ENCODE results near the gene FRAT1.

The FRAT1 gene

DNA sequence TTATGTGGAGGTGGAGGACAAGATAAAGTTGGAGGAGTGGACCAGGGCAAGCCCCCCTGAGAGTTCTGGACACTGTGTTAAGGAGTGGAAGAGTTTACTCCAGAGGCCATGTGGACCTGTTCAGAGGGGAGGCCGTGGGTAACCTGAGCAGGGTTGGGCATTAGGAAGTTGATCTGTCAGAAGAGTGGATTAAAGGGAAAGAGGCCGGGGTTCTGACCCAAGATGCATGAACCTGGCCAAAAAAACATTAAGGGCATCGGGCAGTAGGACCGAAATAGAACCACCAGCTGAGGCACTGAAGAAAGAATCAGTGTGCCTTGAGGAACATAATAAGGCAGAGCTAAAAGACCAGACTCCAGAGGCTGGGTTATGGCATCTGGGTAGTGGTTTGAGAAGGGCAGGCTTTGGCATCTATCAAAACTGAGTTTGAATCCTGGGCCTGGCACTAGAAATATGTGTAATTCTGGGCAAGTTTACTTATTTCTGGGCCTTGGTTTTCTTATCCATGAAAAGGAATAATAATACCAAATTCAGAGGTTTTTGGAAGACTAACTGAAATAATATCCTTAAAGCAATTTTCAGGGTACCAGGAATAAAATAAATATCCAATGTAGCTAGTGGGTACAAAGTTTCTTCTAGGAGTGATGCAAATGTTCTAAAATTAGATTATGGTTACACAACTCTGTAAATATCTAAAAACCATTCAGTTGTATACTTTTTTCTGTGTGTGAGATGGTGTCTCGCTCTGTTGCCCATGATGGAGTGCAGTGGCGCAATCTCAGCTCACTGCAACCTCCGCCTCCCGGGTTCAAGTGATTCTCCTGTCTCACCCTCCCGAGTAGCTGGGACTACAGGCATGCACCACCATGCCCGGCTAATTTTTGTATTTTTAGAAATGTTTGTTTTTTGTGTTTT is 10.9 kb upstream of the FRAT1 start:
- no peak for DNase-seq

- DNase-seq = no peak
Measured at GRCh38 chr10:97311111-97311626, 7.9 kb upstream of the FRAT1 start.

- no peak for DNase-seq
Measured at GRCh38 chr10:97312897-97313296, 6.2 kb upstream of the FRAT1 start.

- DNase-seq = no peak
Measured at GRCh38 chr10:97314671-97315070, 4.4 kb upstream of the FRAT1 start.

DNA sequence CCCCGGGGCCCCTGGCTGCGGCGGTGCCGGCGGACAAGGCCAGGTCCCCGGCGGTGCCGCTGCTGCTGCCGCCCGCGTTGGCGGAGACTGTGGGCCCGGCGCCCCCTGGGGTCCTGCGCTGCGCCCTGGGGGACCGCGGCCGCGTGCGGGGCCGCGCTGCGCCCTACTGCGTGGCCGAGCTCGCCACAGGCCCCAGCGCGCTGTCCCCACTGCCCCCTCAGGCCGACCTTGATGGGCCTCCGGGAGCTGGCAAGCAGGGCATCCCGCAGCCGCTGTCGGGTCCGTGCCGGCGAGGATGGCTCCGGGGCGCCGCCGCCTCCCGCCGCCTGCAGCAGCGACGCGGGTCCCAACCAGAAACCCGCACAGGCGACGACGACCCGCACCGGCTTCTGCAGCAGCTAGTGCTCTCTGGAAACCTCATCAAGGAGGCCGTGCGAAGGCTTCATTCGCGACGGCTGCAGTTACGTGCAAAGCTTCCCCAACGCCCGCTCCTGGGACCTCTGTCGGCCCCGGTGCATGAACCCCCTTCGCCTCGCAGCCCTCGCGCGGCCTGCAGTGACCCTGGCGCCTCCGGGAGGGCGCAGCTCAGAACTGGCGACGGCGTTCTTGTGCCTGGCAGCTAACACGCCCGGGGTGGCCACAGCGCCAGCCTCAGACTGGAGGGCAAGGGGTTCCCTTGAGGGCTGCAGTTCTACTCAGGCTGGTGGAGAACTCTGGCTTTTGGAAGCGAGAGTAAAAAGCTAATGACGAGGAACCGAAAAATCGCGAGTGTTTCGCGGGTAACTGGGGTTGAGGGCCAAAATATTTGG is 804 bp downstream of the FRAT1 start:
- DNase-seq = peak; percentile 7

DNA sequence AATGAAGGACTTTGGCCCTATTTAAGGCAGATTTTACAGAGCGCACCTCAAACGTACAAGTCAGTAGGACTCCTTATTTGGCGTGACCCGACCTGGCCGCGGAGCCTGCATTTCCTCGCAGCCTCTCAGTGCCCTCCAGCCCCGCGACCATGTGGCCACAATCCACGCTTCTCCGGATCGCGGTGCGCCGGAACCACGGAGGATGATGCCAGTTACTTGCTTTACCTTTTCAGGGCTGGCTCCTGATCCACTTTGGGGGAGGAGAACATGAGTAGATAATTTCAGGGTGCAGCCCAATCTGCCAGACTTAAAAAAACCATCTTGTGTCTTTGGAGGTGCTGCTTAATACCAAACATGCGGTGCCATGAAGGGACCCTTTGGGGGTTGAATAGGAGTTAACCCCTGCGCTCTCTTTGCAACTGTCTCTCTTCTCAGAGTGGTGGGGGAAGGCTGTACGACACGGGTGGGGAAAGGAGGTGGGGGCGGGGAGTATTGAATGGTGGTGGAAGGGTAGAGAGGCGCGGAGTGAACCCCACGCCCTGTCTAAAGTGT is 1.5 kb downstream of the FRAT1 start:
- DNase-seq = no peak

- no peak for DNase-seq
Measured at GRCh38 chr10:97321032-97321803, 2.1 kb downstream of the FRAT1 start.

GRCh38 chr10:97321804-97322190 is 2.7 kb downstream of the FRAT1 start:
- no peak for DNase-seq

GRCh38 chr10:97323501-97323900 is 4.4 kb downstream of the FRAT1 start:
- no peak for DNase-seq

GRCh38 chr10:97325754-97326153 is 6.7 kb downstream of the FRAT1 start:
- DNase-seq = no peak

DNA sequence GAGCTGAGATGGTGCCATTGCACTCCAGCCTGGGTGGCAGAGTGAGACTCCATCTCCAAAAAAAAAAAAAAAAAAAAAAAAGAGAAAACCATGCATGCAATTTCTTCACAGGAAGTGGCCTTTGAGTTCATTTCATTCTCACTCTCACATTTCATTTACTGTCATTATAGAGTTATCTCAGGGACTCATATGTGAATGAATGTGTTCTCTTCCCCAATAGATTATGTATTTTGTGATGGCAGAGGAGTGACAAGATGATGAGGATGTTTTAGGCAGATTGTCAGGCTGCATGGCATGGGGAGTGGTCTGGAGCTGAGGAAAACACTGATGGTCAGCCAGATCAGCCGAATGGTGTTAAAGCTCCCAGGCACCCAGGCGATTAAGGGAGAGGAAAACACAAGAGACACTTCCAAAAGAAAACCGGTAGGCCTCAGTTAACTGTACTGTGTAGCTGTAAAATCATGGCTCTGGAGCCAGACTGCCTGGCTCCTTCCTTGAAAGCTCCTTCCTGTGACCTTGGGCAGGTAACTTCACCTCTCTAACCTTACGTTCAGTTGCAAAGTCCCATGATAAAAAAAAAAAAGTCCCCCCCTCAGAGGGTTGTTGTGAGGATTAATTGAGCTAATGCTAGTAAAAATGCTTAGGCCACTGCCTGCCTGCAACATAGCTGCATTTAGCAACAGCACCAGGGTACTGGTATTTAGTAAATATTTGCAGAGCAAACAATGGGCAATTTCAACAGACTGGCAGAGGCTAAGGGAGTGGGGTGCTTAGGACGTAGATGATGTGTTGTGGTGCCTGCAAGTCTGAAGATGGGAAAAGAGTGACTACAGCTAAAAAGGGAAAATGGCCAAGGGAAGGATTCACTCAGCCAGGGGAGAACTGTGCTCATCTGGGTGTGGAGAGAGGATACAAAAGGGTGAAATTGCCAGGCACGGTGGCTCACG is 8.6 kb downstream of the FRAT1 start:
- DNase-seq = no peak

DNA sequence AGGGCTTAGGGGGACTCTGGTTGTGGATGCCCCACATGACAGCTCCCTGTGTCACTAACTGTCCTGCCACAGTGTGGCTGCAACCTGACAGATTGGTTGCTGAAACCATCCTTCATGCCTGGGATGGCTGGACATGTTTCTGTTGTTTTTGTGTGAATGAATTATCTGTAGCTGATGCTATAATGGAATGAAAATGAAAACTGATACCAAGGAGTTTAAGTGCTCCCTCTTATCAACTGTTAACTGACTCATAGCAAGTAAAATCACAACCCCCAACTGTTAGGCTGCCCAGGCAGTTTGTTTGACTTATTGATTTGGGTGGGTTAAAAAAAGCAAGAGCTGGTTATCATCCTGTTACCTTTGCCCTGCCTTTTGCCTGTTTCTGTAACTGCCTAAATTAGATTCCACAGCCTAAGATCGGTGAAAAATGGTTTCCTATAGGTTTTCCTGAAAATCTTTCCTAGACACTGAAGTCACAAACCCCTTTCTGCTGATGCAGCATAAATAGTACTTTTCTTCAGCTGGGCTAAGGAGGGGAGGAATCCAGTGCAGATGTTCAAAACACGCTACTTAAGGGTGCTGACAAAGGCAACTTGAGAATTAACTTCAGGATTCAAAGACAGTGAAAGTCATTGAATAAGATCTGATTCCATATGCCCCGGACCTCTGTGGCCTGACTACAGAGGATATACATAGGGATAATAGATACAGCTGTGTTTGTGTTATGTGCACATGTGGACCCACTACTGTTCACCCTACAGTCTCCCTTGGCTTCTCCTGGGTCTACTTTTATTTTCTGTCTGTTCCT is 9.8 kb downstream of the FRAT1 start:
- DNase-seq = no peak

DNA sequence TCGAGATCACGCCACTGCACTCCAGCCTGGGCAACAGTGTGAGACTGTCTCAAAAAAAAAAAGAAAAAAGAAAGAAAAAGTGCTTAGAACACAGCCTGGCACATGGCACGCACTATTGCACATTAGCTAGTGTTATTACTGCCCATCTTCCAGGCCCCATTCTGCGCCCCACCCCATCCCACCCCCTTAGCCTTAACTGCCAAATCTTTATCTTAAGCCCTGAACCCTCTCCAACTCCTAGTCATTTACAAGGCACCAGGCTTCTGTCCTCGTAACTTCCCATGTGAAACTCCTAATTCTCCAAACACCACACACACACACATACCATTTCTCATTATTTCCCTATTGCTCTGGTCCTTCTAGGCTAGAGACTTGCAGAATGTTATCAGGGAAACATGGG is 10.7 kb downstream of the FRAT1 start:
- no peak for DNase-seq

DNA sequence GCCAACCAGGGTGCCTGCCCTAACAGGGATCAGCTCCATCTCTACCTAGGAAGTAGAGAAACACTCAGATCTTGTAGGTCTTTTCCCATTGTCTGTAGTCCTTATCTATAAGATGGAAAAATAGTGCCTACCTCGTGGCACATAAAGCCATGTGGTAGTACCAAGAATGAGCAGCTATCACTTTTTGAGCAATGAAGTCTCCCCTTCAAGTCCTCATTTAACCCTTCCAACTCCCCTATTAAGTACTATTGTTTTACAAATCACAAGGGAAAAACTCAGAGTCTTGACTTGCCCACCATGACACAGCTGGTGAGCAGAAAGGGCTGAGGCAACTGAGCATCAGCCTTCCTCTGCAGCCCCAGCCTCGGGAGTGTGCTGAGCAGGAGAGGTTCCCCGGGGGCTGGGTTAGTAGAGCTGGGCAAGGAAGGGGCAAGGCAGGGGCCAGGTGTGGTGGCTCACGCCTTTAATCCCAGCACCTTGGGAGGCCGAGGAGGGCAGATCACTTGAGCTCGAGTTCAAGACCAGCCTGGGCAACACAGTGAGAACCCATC is 12.2 kb downstream of the FRAT1 start:
- DNase-seq = no peak

GRCh38 chr10:97332591-97333350 is 13.7 kb downstream of the FRAT1 start:
- DNase-seq = no peak

DNA sequence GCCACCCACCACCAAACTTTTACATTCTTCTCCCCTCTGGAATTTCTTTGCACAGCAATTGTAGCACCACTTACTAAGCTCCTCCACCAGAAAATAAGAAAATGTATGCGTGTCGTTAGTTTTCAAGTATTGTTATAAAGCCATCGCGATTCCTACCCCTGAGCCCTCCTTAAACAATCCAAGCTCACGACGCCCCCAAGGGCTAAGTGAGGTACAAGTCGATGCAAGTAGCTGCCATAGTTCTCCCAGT is 14.2 kb downstream of the FRAT1 start:
- DNase-seq = no peak

DNA sequence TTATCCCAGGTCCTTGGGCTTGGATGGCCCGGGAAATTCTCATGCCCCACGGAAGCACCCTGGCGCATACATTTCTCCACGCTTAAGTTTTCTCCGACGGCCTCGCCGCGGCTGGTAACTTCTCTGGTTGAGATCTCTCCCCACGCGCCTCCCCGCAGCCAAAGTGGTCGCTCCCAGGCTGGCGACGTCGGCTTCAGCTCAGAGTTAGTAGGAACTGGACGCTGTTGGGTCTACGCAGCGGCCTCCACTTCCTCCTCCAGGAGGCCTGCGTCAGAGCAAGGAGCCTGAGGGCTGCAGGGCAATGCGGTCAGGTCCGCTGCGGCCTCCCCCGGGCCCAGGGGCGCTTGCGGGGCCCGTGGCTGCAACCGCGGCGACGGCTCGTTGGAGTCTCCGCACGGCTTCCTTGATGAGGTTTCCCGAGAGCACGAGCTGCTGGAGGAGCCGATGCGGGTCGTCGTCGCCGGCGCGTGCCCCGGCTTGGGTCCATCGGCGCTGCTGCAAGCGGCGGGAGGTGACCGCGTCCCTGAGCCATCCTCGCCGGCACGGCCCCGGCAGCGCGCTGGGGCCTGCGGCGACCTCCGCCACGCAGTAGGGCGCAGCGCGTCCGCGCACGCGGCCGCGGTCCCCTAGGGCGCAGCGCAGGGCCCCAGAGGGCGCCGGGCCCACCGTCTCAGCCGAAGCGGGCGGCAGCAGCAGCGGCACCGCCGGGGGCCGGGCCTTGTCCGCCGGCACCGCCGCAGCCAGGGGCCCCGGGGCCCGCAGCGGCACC is 14.7 kb downstream of the FRAT1 start:
- no peak for DNase-seq

- DNase-seq = peak; percentile 90
Measured at GRCh38 chr10:97334370-97335175, 15.5 kb downstream of the FRAT1 start, which contains the start of gene FRAT2. Gene FRAT2, minus strand, starts transcription at chr10:97334729. Its CDS starts 157 bp downstream, at chr10:97334572.
